CD4-positive, alpha-beta T cell treated with Interleukin-12 subunit alpha and Interleukin-12 subunit beta, for 1 hour (primary cell): ENCODE measurements around the gene INPP5F.
"Not testable (repeated sequence)": the region's sequence is repeated elsewhere in the genome, so short reads cannot be mapped to it uniquely, and the experiment has no call there.

Source experiments
- DNase-seq: peaks from one replicate; pipeline ENCODE4 v3.0.0-alpha.2; 2020

Gene INPP5F

DNA sequence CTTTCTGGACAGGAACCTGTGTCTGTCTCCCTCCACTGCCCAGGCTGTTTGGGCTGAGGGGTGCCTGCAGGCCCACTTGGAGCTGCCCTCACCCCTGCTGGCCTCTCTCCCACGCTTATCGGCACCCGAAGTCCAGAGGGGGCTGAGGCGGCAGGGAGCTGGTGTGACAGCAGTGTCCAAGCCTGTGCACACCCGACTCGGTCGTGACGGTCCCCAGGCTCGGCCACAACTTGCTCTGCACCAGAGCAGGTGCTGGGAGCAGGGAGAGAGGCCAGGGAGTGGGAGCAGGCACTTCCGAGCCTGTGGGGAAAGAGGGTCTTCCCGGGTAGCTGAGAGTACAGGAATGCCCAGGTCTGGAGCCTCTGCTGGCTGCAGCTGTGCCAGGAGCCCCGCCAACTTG, 23.0 kb downstream of the INPP5F start:
- DNase-seq, result no peak

DNA sequence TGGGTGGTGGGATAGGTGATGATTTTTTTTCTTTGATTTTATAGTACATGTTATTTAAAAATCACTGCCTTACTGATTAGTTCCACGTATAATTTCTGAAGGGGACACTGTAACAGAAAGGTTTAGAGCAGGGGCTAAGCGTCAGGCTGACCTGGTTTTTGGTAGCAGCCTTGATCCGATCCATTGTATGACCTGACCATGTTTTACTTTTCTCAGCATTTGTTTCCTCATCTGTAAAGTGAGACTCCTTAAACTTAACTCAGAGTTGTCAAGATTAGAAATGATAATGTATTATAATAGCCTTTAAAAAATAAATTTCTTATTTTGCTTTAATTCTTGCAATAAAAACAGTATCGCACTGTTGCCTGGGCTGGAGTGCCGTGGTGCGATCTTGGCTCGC, 23.6 kb downstream of the INPP5F start:
- no peak for DNase-seq

DNA sequence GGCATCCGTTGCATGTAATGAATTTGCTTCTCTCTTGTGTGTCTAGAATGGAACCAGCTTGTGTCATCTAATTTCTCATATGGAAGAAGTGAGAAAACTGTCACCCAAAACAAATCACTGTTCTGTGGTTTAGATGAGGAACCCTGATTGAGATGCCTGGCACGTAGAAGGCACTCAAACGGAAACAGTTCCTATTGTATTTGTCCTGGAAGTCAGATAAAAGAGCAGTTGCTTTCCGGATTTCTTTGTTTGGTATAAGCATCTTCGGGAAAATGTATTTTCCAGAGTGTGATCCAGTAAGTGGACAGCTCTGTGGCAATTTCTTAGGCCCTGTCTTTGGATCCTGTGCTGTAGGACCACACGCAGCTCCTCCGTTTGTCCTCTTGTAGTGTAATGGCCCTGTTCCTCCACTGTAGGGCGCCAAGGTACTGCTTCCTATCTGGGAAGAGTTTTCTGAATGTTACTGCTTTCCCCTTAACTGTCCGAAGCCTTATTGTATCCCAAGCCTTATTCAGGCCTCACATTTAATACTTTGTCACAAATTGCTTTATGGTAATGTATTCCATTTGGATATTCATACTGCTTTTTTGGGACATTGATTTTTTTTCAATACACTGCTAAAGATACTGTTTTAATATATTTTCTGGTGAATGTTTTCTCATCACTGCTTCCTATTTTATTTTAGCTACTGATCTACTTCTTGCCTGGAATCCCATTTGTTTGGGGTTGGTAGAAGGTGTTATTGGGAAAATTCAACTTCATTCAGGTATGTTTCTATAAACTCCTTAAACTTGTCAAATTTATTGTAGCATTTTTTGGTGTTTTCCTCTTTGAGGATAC, 24.8 kb downstream of the INPP5F start:
- DNase-seq, result peak; percentile 67

DNA sequence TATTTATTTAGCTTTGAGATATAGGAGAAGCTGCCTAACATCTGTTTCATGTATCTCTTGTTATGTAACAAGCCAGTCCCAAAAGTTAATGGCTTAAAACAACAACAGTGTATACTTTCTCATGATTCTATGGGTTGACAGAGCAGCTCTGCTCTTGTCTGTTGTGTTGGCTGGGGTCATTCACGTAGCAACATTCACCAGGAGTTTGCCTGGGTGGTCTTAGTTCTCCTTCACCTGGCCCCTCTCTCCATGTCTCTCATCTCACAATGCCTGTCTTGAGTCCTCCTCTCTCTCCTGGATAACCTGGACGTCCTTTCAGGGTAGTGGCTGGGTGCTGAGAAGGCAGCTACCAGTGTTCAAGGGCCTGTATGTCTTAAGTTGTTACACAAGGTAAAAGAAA, 27.5 kb downstream of the INPP5F start:
- DNase-seq, result no peak

DNA sequence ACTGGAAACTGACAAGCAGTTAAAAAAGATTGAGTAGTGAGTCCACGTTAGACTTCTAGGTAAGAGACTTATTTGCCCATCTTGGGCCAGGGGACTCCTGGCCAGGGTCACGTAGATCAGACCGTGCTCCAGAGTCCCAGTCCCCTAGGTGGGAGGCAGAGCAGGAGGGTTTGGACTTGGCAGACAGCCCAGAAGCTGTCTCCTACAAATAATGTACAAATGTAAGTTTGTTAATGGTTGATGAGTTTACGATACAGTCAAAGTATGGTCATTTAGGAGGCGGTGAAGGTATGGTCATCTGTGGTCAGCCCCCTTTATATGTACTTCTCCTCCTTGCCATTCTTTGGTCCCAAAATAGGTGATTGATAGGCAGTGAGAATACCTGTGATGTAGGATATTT, 28.2 kb downstream of the INPP5F start:
- DNase-seq, result no peak

DNA sequence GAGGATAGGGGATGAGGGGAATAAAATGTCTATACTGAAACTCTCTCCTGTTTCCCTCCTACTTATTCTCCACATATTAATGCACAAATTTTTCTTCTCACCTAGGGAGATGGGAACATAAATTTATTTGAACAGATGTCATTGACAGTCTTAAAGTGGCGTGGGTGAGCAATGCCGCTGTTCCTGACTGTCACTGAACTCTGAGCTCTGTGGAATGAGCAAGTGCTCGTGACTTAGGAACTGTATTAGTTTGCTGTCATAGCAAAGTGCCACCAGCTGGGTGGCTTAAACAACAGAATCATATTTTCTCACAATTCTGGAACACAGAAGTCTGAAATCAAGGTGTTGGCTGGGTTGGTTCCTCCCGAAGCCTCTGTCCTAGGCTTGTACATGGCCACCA, 29.1 kb downstream of the INPP5F start:
- no peak for DNase-seq

DNA sequence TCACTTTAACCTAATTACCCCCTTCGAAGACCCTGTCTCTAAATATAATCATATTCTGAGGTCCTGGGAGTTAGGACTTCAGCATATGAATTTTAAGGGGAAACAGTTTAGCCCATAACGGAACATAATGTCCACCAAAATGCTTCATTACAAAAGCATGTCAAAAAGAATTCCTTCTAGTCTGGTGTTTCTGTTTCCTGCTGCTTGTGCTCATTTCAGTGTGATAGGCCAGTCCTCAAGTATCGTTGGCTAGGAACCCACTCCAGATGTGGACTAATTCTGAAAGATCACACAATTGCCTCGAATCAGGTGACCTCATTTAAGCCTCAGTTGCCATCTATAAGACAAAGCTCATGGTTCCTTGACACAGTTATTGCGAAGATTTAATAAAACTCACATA, 29.6 kb downstream of the INPP5F start:
- no peak for DNase-seq

DNA sequence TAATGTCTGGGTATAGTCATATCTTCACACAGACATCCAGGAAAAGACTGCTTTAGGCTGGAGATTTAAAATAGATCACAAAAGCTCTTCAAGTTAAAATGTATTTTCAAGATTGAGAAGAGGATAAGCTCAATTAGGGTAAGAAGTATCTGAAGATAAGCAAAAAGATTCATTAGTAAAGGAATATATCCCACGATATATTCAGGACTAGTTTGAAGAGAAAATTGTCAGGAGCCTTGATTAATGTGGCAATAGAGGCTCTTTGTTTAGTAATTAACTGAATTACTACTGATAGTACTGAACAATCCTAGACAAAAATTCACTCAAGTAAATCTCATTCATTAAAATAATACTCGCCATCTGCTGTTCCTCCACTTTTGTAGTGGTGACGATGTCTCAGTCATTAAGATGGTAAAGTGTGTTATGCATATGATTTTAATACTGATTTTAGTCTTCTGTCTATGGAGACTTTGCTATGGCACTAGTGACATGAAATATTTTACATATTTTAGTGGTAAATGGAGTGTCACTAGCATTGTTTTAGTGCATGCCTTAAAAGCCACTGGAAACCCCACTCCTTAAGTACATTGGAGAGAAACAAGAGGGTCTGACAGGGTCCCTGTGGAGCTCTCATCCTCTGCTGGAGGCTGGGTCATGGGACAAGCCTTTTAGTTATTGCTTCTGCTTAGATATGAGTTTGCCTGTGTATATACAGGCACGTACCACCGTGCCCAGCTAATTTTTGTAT, 32.8 kb downstream of the INPP5F start:
- DNase-seq, result no peak

DNA sequence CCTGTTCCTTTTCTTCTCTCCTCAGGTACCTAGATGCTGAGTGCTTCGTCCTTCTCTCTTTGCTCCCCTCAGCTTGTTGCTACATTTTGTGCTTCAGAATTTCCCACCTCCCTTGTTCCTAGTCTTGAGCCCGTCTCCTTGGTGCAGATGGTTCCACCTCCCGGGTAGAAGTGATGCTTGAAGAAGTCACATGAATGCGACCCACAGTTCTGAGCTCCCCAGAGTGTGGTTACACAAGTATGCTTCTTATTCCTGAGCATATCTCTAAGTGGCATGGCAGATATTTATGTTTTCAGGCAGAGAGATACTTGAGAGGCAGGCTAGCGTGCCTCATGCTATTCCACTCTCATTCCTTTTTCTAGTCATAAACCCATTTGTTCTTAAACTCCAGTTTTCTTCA, 34.0 kb downstream of the INPP5F start:
- DNase-seq, result no peak

DNA sequence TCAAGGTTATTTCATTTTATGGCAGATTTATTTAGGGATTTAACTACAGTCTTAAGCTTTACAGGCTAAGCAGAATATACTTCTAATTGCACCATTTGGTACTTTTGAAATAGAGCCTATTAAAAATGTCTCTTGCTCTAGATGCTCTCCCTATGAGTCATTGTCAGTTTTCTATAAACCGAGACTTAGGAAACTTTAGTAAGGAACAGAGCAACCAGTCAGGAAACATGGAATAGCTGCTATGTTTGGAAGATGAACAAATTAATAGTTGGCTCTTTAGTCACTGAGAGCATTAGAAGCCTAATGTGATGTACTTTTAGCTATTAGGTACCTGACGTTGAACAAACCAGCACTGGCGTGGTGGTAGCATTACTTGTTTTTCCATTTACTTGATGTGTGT, 35.3 kb downstream of the INPP5F start:
- no peak for DNase-seq

DNA sequence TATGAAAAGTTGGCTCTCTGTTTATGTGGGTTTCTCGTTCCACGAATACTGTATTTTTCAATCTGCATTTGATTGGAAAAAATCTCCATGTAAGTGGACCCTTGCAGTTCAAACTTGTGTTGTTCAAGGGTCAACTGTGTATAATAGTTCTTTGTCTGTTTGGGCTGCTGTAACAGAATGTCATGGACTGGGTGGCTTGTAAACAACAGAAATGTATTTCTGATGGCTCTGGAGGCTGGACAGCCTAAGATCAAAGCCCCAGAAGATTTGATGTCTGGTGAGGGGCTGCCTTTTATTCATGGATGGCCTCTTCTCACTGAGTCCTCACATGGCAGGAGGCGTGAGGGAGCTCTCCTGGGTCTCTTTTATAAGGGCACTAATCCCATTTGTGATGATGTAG, 36.2 kb downstream of the INPP5F start:
- no peak for DNase-seq

DNA sequence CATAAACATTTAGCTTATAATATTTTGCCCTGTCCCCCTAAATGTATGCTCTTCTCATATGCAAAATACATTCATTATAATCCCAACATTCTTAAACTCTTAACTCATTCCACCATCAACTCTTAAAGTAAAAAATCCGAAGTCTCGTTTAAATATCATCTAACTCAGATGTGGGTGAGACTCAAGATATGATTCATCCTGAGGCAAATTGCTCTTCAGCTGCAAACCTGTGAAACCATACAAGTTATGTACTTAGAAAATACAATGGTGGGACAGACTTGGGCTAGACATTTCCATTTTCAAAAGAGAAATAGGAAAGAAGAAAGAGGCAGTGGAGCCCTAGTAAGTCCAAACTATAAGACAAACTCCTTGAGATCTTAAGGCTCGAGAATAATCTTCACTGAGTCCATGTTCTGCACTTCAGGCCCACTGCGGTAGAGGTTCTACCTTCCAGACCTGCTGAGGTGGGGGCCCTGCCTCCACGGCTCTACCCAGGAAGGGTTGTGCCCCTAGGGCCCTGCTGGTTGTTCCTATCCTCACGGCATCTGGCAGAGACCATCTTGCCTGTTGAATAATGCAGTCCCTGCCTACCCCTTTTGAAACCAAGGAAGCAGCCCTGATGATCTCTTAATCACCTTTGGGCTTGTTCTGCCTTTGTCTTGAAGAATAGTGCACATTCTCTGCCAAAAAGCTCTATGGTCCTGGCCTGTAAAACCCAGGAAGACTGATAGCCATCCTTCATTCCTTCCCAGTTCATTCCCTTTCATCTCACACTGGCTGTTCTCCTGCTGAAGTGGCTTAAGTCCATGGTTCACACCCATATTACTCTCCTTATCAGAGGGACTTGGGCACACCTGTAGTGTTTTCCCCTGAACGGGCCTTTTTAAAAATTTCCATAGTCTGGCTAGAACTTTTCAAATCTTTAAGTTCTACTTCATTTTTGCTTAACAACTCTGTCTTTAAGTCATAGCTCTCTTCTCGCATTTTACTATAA, 37.3 kb downstream of the INPP5F start:
- DNase-seq, result no peak

DNA sequence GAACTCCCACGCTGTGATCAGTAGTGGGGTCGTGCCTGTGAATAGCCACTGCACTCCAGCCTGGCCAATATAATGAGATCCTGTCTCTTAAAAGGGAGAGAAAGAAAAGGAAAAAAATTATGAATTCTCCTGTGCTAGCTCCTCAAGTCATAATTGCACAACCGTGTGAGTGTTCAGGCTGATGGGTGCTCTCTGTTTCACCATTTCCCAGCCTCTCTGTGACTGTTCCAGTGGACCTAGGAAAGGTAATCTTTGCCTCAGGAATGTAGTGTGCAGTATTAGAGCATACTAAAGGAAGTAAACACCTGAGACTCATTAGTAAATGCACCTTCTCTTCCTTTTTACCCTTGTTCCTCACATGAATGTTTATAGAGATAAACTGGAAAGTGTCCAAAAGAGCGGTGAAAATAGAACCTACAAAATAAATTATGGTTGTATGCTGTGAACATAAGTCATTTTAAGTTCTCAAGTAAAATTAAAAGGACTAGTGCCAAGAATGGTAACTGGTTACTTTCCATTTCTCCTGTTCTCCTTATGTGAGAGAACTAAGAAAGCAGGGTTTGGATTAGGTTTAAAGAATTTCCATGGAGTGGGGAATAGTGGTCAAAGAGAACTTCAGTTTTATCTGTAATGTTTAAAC, 42.7 kb downstream of the INPP5F start:
- DNase-seq, result no peak

DNA sequence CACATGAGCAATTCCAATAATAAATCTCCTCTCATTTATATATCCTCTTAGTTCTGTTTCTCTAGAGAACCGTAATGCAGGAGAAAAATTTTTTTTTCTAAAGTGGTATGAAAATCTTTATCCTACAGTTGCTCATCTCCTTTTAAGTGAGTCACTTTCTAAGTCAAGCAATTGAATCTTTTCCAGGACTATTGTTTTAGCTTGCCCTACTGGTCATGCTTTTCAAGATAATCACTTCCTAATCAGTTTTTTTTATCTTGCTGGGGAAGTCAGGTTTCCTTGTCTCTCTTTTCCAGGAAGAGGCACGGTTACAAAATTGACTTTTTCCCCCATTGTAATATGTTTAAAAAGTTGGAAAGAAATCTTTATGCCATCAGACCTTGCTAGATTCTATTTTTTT, 44.0 kb downstream of the INPP5F start:
- no peak for DNase-seq

DNA sequence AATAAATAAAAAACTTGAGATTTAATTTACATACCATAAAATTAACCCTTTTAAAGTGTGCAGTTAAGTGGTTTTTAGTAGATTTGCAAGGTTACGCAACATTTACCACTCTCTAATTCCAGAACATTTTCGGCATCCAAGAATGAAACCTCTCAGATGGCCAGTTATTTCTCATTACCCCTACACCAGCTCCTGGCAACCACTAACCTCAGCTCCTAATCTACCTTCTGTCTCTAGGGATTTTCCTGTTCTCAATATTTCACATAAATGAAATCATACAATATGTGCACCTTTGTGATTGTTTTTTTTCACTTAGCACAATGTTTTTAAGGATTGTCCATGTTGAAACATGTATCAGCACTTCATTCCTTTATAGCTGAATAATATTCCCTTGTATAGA, 45.1 kb downstream of the INPP5F start:
- no peak for DNase-seq

DNA sequence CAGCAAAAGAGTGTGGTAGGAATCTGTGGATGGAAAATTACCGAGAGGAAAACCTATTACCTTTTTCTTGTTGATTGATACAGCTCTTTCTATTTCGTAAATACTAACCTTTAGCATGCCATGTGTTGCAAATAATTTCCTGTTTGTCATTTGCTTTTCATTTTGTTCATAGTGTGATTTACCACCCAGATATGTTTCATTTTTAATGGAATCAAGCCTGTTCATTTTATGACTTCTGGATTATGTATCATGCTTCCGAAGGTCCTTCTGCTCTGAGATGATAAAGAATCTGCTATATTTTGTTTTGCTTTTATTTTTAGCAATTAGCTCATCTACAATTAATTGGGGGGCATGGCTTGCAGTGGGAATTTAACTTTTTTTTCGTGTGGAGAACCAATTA, 46.5 kb downstream of the INPP5F start:
- no peak for DNase-seq

DNA sequence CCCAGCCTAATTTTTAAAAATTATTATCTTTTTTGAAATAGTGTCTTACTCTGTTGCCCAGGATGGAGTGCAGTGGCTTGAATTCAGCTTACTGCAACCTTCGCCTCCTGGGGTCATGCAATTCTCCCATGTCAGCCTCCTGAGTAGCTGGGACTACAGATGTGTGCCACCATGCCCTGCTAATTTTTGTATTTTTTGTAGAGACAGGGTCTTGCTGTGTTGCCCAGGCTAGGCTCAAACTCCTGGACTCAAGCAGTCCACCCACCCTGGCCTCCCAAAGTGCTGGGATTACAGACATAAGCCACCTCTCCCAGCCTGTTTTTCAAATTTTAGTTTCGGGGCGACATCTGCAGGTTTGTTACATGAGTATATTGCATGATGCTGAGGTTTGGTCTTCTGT, 47.2 kb downstream of the INPP5F start:
- not testable (repeated sequence) for DNase-seq

DNA sequence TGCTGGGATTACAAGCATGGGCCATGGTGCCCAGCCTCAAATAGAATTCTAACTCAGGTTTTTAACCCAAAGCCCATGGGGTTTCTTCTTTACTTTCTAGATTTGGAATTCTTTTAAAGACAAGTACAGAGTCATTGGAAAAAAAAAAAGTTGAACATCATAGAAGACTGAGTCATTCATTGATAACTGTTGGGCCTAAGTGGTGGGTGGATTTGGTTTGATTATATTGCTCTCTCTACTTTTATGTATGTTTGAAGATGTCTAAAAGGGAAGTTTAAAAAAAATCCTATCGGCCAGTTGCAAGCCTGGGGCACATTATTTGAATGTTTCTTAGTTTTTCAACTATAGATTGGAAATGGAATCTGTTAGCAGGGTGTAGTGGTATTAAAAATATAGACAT, 49.7 kb downstream of the INPP5F start:
- DNase-seq, result no peak

DNA sequence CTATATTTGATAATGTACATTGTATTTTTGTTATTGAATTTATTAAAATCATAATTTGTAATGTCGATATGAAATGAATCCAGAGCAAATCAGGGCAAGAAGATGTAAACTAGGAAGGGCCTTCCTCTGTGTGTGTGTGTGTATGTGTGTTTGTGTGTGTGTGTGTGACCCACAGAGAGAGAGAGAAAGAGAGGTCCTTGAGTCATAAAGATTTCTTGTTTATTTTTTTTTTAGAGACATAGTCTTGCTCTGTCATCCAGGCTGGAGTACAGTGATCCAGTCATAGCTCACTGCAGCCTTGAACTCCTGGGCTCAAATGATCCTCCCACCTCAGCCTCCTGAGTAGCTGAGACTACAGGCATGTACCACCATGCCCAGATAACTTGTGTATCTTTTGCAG, 50.7 kb downstream of the INPP5F start:
- DNase-seq, result no peak

DNA sequence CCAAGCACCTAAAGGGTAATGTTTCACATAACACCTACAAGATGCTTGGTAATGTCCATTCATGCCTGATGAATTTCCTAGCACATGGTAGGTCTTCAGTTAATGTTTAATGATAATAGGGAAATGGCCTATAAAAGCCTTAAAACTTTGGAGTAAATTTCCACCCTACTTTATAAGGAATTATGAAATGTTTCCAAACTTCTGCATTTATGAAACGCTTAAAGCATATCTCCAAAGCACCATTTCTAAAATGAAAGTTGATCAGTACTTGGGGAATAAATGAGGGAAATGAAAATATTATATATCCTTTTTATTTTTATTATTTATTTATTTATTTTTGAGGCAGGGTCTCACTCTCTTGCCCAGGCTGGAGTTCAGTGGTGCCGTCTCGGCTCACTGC, 51.8 kb downstream of the INPP5F start:
- DNase-seq, result no peak

DNA sequence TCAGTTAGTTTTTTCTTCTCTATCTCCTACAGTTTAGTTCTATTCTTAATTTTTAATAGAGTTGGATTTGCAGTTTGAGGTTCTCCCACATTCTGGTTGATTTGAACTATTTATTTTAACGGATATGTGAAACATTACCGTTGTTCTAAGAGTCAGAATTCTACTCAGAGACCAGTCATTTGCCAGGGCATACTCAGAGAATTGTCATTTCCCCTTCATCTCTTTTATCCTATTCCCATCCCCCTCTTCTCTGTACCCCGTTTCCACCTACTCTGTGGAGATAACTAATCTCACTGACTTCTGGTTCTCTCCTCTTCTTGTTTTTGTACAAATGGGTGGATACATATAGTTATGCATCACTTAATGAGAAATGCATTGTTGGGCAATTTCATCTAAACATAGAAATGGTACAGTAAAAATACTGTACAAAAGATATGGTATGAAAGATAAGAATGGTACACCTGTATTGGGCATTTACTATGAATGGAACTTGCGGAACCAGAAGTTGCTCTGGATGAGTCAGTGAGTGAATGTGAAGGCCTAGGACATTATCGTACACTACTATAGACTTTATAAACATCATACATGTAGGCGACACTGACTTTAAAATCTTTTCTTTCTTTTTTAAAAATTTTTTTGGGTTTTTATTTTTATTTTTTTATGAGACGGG, 53.1 kb downstream of the INPP5F start:
- no peak for DNase-seq

DNA sequence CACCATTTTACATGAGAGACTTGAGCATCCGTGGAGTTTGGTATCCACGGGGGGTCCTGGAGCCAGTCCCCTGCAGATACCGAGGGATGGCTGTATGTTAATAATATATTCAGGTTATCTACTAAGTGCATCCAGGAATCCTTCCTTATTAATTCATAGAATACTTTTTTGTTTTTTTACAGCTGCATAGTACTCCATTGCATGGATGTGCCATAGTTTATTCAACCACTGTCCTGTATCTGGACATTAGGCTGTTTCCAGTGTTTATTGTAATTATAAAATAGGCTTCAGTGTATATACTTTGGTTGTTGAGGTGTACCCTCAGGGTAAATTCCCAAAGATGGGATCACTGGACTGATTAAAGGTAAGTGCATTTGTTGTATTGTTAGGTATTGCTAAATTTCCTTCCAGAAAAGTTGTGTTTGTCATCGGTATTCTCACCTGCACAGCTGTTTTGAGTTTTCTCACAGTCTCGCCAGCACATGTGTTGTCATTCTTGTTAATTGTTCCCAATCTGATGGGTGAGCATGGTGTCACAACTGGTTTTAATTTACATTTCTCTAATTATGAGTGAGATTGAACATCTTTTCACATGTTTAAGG, 55.1 kb downstream of the INPP5F start:
- DNase-seq, result no peak
